Measurements from ENCODE around the gene HLA-DQB1.

The HLA-DQB1 gene

GRCh38 chr6:32625137-32625536 lies 41.3 kb downstream of the HLA-DQB1 start:
- no peak for DNase-seq (ENCODE audit: low read depth)

- DNase-seq (ENCODE audit: low read depth), result no peak
Measured at GRCh38 chr6:32624565-32624964, 41.9 kb downstream of the HLA-DQB1 start.

- DNase-seq (ENCODE audit: low read depth), result no peak
Measured at GRCh38 chr6:32623693-32624092, 42.8 kb downstream of the HLA-DQB1 start.

GRCh38 chr6:32622545-32623401 lies 43.7 kb downstream of the HLA-DQB1 start:
- DNase-seq (ENCODE audit: low read depth), result no peak

- DNase-seq (ENCODE audit: low read depth), result no peak
Measured at GRCh38 chr6:32621372-32621771, 45.1 kb downstream of the HLA-DQB1 start.

GRCh38 chr6:32617751-32618150 lies 48.7 kb downstream of the HLA-DQB1 start:
- no peak for DNase-seq (ENCODE audit: low read depth)

GRCh38 chr6:32615885-32616532 lies 50.4 kb downstream of the HLA-DQB1 start:
- no peak for DNase-seq (ENCODE audit: low read depth)

- DNase-seq (ENCODE audit: low read depth), result no peak
Measured at GRCh38 chr6:32614366-32615081, 51.9 kb downstream of the HLA-DQB1 start.

GRCh38 chr6:32613475-32613874 lies 53.0 kb downstream of the HLA-DQB1 start:
- DNase-seq (ENCODE audit: low read depth), result no peak

GRCh38 chr6:32610682-32611296 lies 55.7 kb downstream of the HLA-DQB1 start:
- DNase-seq (ENCODE audit: low read depth), result no peak

- DNase-seq (ENCODE audit: low read depth), result no peak
Measured at GRCh38 chr6:32609731-32610640, 56.5 kb downstream of the HLA-DQB1 start.

Data from activated T-helper 1 cell treated with Interleukin-2 at 50 U/mL for 16 hours (primary cell).